Stomach (tissue), 9 donors: ENCODE data around the gene PEPD. TPM values are rescaled to one million over a fixed set of nuclear protein-coding genes. Genes with fewer than 3 reads are reported as not detected.

Experiments
- DNase-seq, 2 donors: peaks; one replicate each; pipeline versions ENCODE4 v3.0.0 to v3.0.0-alpha.2; 2013 to 2019
- H3K27ac ChIP-seq, 5 donors: fragments of 200-600 bp in 4 of 5; sonication (generic) in 4 of 5; one replicate each; pipeline ENCODE4 v1.5.1; 2013 to 2019; ENCODE audit warnings: mild to moderate bottlenecking in 1 of 5, moderate library complexity in 1 of 5
- H3K27me3 ChIP-seq, 3 donors: fragments of 200-600 bp; sonication (generic); one replicate each; pipeline ENCODE4 v1.5.1; 2017 to 2019; ENCODE audit warnings: mixed run types in 1 of 3
- H3K36me3 ChIP-seq, 4 donors: fragments of 200-600 bp; sonication (generic); 1 replicate in 3 of 4; 2 replicates in 1 of 4; pipeline ENCODE4 v1.5.1; 2016 to 2019
- H3K4me1 ChIP-seq, 4 donors: fragments of 200-600 bp; sonication (generic); one replicate each; pipeline ENCODE4 v1.5.1; 2016 to 2019
- H3K4me3 ChIP-seq, 4 donors: fragments of 200-600 bp; sonication (generic) in 3 of 4; one replicate each; pipeline ENCODE4 v1.5.1; 2016 to 2019; ENCODE audit warnings: mild to moderate bottlenecking in 1 of 4
- H3K9me3 ChIP-seq, 4 donors: fragments of 200-600 bp; sonication (generic); one replicate each; pipeline ENCODE4 v1.5.1; 2016 to 2019
- CTCF ChIP-seq, 7 experiments: fragments of 450-650 bp in 4 of 7; fragments of 200-600 bp in 3 of 7; sonication (generic) in 3 of 7; IDR thresholded peaks; one replicate each; pipeline ENCODE4 v1.5.1; 2016 to 2019; ENCODE audit warnings: antibody characterized with exemption in 7 of 7, control low read depth in 2 of 7, mild to moderate bottlenecking in 1 of 7
- EP300 ChIP-seq: sonication (generic); formaldehyde crosslinking; IDR thresholded peaks from one replicate; pipeline ENCODE4 v1.6.1; 2017; ENCODE audit warnings: antibody characterized with exemption
- POLR2A ChIP-seq, 4 donors: fragments of 450-650 bp; IDR thresholded peaks; one replicate each; pipeline ENCODE4 v1.6.1; 2016; ENCODE audit warnings: antibody characterized with exemption in 4 of 4, control low read depth in 2 of 4, mild to moderate bottlenecking in 1 of 4, moderate library complexity in 1 of 4
- POLR2AphosphoS5 ChIP-seq, 3 donors: sonication (generic); formaldehyde crosslinking; IDR thresholded peaks; one replicate each; pipeline ENCODE4 v1.6.1; 2016; ENCODE audit warnings: antibody characterized with exemption in 3 of 3
- WGBS, 5 donors: extraction: QIAGEN DNeasy Blood & Tissue Kit in 3 of 5; methylation state at CpG; one replicate each; pipeline versions ENCODE4 v1.1.5 to v1.1.7; 2013 to 2018; 5-methylcytosine and 5-hydroxymethylcytosine counted together
- intact Hi-C: fragments of 100-400 bp; cut with DNase I; formaldehyde crosslinking; loops from one replicate; pipeline ENCODE4 v1.15.1; 2023; ENCODE audit warnings: low total_unique reads
- polyA plus RNA-seq, 3 donors: library from polyadenylated mRNA; stranded (reverse); fragments of 200-250 nt; gene quantifications; one replicate each; pipeline ENCODE4 v1.2.3, GENCODE V29; 2013
- total RNA-seq, 5 donors: library from RNA; depleted of rRNA; stranded (reverse); fragments of >200 nt; gene quantifications; one replicate each; pipeline versions ENCODE4 v1.1.0 to v1.2.3, GENCODE V29; 2014 to 2016
- donor health status: healthy with polysubstance abuse.
- donor health status: Bipolar disorder and iron deficiency.
- donor health status: healthy.

The PEPD gene
- total and polyA plus RNA-seq, 8 donors, result 8.8 to 99.4 (median 42.7) TPM

DNA sequence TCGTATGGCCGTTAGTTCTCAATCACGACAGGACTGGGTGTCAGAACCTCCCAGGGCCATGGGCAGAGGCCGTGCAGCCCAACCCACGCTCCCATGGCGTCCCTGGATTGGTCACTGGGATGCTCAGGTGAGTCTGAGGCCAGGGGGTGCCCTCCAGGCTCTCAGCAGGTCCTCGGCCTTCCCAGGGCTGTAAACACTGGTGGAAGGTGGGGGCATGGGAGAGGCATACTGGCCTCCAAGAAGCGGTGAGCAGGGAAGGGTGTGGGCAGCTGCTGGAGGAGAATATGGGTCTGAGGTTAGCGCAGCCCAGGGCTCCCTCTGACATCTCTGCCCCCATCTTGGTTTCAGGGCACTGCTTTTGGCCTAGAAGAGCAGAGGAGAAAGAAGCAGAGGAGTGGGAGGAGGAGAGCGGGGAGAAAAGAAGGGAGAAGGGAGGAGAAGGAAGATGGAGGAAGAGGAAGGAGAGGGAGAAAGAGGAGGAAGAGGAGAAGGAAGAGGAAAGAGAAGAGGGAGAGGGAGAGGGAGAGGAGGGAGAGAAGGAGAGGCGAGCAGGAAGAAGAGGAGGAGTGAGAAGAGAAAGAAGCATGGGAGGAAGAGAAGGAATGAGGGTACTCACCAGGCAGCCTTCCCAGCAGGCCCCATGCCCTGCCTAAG, 85.8 kb downstream of the PEPD start:
- no peak for DNase-seq
- WGBS, 5 donors, result 88 to 91% (median 90%) methylated on average over 11 of the region's 11 CpGs

DNA sequence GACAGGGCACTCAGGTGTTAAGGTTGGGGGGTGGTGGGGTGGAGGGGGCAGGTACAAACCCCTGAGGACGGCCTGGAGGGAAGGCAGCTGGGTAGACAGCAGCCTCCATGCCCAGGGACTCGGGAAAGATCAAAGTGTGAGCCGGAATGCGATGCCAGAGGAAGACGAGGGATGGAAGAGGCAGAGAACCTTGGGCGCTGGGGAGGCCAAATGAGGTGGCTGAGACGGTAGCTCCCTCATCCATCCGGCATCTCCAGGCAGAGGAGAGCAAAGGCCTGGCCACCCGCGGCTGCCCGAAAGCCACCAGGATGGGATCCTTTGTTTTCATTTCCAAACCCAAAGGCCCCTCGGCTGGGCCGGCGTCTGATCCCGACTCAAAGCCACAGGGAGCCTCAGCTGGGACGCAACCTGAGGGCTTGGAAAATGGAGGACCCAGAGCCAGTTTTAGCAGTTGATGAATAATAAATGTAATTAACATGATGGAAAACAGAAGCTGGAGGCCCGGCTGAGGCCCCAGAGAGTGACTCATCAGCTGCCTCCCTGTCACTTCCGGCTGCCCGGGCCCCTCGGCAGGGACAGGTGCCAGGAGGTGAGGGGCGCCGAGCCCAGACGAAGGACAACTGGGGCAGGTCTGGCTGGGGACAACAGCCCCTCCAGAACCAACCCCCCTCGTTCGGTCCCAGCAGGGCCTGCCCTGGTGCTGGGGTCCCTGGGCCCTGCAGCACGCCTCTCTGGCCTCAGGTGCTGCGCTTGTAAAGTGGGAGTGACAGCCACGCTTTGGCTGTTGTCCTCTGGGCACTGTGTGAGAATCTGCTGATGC, 86.5 kb downstream of the PEPD start:
- TF ChIP-seq EP300 (no peak), POLR2AphosphoS5 (IDR thresholded peaks at IDR 0.05) (no peak), POLR2A (IDR thresholded peaks at IDR 0.05) (no peak), CTCF (IDR thresholded peaks at IDR 0.05) (no peak)
- no peaks in the 10 kb centered on the region for H3K27me3 ChIP-seq
- DNase-seq, result peak in 1 of 2 donors; percentile 49
- WGBS, 5 donors, result 67 to 79% (median 75%) methylated on average over 24 to 28 of the region's 28 CpGs
- H3K27ac ChIP-seq, result no peak overlapping the region
- H3K9me3 ChIP-seq, result no peaks in the 10 kb centered on the region
- intact Hi-C loops, result no loop called here
- H3K36me3 ChIP-seq, result peaks cover 0 to 4% (median 1%) of the 10 kb centered on the region in 4 donors
- no peak overlapping the region for H3K4me3 ChIP-seq
- peaks cover 0 to 7% (median 0%) of the 10 kb centered on the region in 4 donors for H3K4me1 ChIP-seq

More for the DNA sequence above, 85.8 kb downstream of the PEPD start:
- peaks cover 0 to 7% (median 0%) of the 10 kb centered on the region in 4 donors for H3K4me1 ChIP-seq
- H3K4me3 ChIP-seq, result no peak overlapping the region
- no peaks in the 10 kb centered on the region for H3K9me3 ChIP-seq
- TF ChIP-seq POLR2A (IDR thresholded peaks at IDR 0.05), result no peak
- no peak for TF ChIP-seq POLR2AphosphoS5 (IDR thresholded peaks at IDR 0.05)
- H3K27me3 ChIP-seq, result no peaks in the 10 kb centered on the region
- intact Hi-C loops, result no loop called here
- no peak overlapping the region for H3K27ac ChIP-seq
- peaks cover 0 to 4% (median 1%) of the 10 kb centered on the region in 4 donors for H3K36me3 ChIP-seq

DNA sequence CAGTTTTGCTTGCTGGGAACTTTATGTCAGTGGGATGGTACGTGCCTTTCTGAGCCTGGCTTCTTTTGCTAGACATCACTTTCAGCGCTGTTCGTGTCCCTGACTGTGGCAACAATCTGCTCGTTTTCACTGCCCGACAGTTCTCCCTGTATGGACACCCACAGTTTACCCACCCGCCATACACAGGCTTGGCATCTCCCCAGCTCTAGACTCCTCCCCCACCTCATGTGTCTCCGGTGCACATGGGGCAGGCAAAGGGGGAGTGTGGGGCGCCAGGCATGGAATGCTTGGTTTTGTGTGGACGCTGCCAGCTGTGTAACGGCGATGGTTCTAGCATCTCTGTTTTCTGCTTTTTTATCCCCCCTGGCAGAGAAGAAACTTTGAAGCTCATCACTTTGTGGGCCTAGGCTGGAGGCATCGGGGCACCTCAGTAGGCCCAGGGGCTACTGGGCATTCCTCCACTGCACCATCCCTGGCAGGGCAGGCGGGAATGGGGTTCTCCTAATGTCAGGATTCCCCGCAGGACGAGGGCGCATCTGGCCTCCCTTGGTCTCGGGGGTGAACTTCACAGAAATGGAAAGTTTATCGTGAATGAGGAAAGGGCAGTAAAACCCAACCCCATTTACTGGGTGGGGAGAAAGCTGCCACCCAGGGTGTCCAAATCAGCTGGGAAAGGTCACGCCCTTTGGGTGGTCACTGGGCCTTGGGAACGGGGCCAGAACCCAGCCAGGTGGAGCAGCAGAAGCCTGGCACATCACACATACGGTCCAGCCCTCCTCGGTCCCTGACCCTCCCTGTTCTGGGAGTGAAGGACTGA, 87.3 kb downstream of the PEPD start:
- Histone ChIP-seq H3K4me1 (peaks cover 0 to 7% (median 0%) of the 10 kb centered on the region in 4 donors), H3K27me3 (no peaks in the 10 kb centered on the region), H3K36me3 (peaks cover 0 to 4% (median 1%) of the 10 kb centered on the region in 4 donors), H3K9me3 (no peaks in the 10 kb centered on the region), H3K4me3 (no peak overlapping the region), H3K27ac (no peak overlapping the region)
- TF ChIP-seq POLR2AphosphoS5 (IDR thresholded peaks at IDR 0.05), result no peak
- no peak for TF ChIP-seq POLR2A (IDR thresholded peaks at IDR 0.05)
- no peak for TF ChIP-seq CTCF (IDR thresholded peaks at IDR 0.05)
- TF ChIP-seq EP300, result no peak
- intact Hi-C loops, result no loop called here
- WGBS, 5 donors, result 79 to 89% (median 85%) methylated on average over 22 of the region's 22 CpGs
- DNase-seq, result no peak

- H3K4me3 ChIP-seq, result no peak overlapping the region
- 59 to 79% (median 72%) methylated on average over 11 to 16 of the region's 16 CpGs for WGBS, 5 donors
- H3K9me3 ChIP-seq, result no peaks in the 10 kb centered on the region
- no peak overlapping the region for H3K27ac ChIP-seq
- H3K4me1 ChIP-seq, result peaks cover 0 to 7% (median 0%) of the 10 kb centered on the region in 4 donors
- peaks cover 0 to 4% (median 1%) of the 10 kb centered on the region in 4 donors for H3K36me3 ChIP-seq
- no peak for DNase-seq
- TF ChIP-seq EP300, result no peak
- no peak for TF ChIP-seq POLR2AphosphoS5 (IDR thresholded peaks at IDR 0.05)
- no peak for TF ChIP-seq CTCF (IDR thresholded peaks at IDR 0.05)
- TF ChIP-seq POLR2A (IDR thresholded peaks at IDR 0.05), result no peak
- intact Hi-C loops, result no loop called here
- H3K27me3 ChIP-seq, result no peaks in the 10 kb centered on the region
Observed at GRCh38 chr19:33432446-33433170, 89.0 kb downstream of the PEPD start.
